Activated CD4-positive, alpha-beta T cell treated with anti-CD3 and anti-CD28 coated beads, Interleukin-2, amount 50 U/mL, for 16 hours (primary cell): ENCODE results near the gene S100A9.
"Not testable (repeated sequence)": the region's sequence is repeated elsewhere in the genome, so short reads cannot be mapped to it uniquely, and the experiment has no call there.

ENCODE experiments used
- DNase-seq: peaks from one replicate; pipeline ENCODE4 v3.0.0-alpha.2; 2020

The S100A9 gene

GRCh38 chr1:153390938-153391710 is 33.5 kb downstream of the S100A9 start, which contains the start of gene S100A8:
Gene S100A8 (minus strand): TSS chr1:153391073. CDS start chr1:153390535, 538 bp downstream.
- DNase-seq, result no peak

- DNase-seq, result no peak
Observed at GRCh38 chr1:153392258-153392657, 34.6 kb downstream of the S100A9 start.

GRCh38 chr1:153392822-153393221 is 35.2 kb downstream of the S100A9 start:
- DNase-seq, result no peak

- no peak for DNase-seq
Observed at GRCh38 chr1:153393926-153394325, 36.3 kb downstream of the S100A9 start.

GRCh38 chr1:153394391-153394790 is 36.7 kb downstream of the S100A9 start:
- DNase-seq, result no peak

- no peak for DNase-seq
Observed at GRCh38 chr1:153395136-153395685, 37.6 kb downstream of the S100A9 start.

- no peak for DNase-seq
Observed at GRCh38 chr1:153395776-153396175, 38.1 kb downstream of the S100A9 start.

- DNase-seq, result no peak
Observed at GRCh38 chr1:153396461-153396860, 38.8 kb downstream of the S100A9 start.

GRCh38 chr1:153397051-153397923 is 39.6 kb downstream of the S100A9 start:
- DNase-seq, result no peak

- no peak for DNase-seq
Observed at GRCh38 chr1:153397924-153398651, 40.4 kb downstream of the S100A9 start.

- no peak for DNase-seq
Observed at GRCh38 chr1:153399401-153400055, 41.9 kb downstream of the S100A9 start.

- DNase-seq, result no peak
Observed at GRCh38 chr1:153400244-153400643, 42.6 kb downstream of the S100A9 start.

GRCh38 chr1:153401461-153401860 is 43.8 kb downstream of the S100A9 start:
- DNase-seq, result no peak

- no peak for DNase-seq
Observed at GRCh38 chr1:153402226-153402625, 44.6 kb downstream of the S100A9 start.

- DNase-seq, result no peak
Observed at GRCh38 chr1:153403421-153404085, 45.9 kb downstream of the S100A9 start.

GRCh38 chr1:153404086-153404635 is 46.5 kb downstream of the S100A9 start:
- no peak for DNase-seq

- DNase-seq, result peak; percentile 58
Observed at GRCh38 chr1:153404768-153405167, 47.1 kb downstream of the S100A9 start.

- not testable (repeated sequence) for DNase-seq
Observed at GRCh38 chr1:153405825-153406599, 48.4 kb downstream of the S100A9 start.

- DNase-seq, result not testable (repeated sequence)
Observed at GRCh38 chr1:153407274-153407673, 49.6 kb downstream of the S100A9 start.
